Left kidney (tissue), 2 donors: ENCODE results near the gene BCAR3. TPM values are rescaled to one million over a fixed set of nuclear protein-coding genes. Genes with fewer than 3 reads are reported as not detected.
"Not testable (repeated sequence)": the region's sequence is repeated elsewhere in the genome, so short reads cannot be mapped to it uniquely, and the experiment has no call there.

Source experiments
- DNase-seq: peaks from one replicate; pipeline ENCODE4 v3.0.0-alpha.2; 2013
- polyA plus RNA-seq: library from polyadenylated mRNA; unstranded; fragments of 120-200 nt; gene quantifications from one replicate; pipeline ENCODE4 v1.2.1, GENCODE V29; 2013; ENCODE audit not compliant: insufficient read length

BCAR3 gene
- polyA plus RNA-seq, 1 donor = 26.6 TPM

DNA sequence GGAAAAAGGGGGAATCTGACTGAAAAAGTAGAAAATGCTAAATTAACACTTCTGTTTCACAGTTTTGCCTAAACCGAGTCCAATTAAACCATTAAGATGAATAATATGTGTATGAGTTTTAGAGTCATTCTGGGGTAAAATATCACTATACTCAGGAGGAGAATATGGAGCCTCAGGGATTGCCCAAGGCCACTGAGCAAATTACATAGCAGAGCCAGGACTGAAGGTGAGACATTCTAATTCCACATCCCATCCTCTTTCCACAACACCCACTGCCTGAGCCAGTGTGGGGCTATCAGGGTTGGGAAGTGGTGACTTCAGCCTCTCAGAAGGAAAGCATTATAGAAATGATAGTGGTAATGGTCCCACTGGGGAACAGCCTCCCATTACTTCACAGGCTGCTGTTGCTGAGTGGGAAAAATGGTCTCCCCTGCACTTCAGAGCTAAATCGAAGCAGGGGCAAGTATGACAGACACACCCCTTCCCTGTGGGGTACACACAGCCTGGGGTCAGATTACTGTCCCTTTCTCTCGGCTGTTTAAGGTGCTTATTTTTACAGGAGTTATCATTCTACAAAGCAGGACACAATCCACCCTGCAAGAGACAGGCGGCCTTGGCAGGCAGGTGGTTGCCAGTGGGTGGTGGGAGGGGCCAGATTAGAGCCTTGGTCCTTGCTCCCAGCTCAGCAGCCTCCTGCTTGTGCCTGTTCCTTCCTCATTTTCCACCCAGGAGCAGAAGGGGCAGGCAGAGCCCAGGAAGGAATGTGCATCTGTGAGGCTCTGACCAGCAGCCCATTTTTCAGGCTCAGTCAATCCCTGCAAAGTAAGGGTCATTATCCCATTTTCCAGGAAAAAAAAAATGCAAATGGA lies 9.5 kb upstream of the BCAR3 start:
- no peak for DNase-seq

GRCh38 chr1:93690341-93690740 lies 8.7 kb upstream of the BCAR3 start:
- DNase-seq = no peak

DNA sequence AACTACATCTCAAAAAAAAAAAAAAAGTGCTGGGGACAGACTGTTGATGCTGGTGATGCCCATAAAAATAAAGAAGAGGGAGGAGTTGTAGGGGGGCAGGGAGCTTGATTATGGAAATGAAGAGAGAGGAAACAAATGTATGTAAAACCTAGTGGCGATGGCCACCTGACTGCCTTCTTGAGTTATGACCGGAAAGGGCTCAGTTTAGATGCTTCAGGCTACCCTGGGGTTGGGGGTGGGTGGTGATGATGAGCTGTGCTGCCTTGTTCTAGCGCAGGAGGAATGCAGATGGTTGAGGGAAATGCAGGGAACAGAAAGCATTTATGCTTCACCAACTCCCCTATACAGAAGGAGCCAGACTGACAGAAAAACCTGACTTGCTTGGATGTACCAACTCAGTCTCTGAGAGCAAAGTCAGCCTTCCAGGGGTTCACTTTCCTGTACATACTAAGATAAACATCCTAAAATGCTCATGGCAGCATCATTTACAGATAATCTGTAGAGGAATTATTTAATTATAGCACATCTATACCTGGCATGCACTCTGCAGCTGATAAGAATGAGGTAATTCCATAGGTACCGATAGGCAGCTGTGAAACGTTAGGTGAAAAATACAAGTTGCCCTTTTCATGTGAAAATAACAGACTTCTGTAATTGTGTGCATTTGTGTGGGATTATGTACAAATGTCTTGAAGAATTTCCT lies 8.0 kb upstream of the BCAR3 start:
- DNase-seq = no peak

GRCh38 chr1:93687542-93687941 lies 5.9 kb upstream of the BCAR3 start:
- DNase-seq = no peak

DNA sequence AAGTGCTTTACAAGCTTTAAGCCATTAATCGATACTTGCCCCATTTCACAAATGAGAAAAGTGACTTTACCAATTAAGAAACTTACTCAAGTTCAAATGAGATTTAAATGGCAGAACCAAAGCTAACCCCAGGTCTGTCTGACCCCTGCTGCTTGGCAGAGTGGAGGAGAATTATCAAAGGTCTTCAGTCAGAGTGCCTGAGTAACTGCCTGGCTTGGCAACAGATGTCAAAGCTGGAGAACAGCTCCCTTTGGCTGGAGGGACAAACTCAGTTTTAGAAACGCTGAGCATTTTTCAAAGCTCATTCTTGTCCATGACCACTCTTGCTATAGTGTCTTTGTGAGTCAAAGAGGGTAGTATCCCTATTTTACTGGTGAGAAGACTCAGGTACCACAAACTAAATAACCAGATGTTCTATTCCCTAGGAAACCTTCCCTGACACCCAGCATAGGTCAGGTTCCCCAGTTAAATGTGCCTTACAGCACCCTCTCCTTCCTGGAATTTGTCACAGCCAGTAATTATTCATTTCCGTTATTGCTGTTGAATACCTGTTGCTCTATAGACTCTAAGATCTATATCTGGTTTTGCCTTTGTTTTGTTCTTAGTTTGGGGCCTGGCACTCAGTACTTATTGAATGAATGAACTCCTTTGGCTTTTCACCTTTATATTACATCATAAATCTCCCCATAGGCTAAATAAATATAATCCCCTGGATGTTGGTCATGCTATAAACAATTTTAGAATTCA lies 5.0 kb upstream of the BCAR3 start:
- DNase-seq = no peak

GRCh38 chr1:93685918-93686317 lies 4.3 kb upstream of the BCAR3 start:
- DNase-seq = no peak

GRCh38 chr1:93683234-93683633 lies 1.6 kb upstream of the BCAR3 start:
- no peak for DNase-seq

DNA sequence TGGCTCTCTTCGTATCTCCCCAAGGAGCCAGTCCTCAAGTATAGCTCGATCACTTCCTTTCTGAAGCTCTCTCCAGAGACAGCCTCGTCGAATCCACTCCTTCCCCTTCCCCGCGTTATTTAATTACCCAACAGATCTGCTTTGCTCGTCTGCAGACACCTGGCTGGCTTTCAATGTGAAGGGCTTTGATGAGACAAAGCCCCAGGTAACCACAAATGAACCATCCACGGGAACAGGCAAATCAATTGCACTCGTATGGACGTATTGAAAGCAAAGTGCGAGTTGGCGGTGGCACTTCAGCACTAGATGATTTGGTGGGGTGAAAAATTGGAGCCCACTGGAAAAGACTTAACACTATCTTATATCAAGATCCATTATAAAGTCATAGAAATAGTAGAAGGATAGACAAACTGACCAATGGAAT lies 364 bp upstream of the BCAR3 start:
- no peak for DNase-seq

- DNase-seq = peak; percentile 86
These were observed 1.1 kb downstream of the BCAR3 start for GRCh38 chr1:93680420-93681100.

GRCh38 chr1:93680076-93680419 lies 1.6 kb downstream of the BCAR3 start:
- DNase-seq = no peak

DNA sequence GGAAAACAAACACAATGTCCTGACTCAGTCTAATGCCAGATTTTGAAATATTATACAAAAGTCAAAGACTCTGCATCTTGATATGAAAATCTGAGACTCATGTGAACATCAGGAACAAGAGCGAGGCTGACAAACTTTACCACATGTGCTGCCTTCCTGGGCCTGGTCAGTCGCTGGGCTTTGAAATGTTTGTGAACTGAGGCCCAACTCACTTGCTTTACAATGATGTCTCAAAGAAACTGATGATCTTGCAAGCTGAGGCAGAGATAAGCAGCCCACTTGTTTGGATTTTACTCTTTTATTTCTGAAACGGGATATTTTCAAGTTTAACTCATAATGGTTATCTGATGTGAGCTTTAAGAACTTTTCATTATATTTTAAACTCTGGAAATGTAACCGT lies 2.1 kb downstream of the BCAR3 start:
- DNase-seq = no peak

GRCh38 chr1:93678946-93679480 lies 2.6 kb downstream of the BCAR3 start:
- DNase-seq = no peak

DNA sequence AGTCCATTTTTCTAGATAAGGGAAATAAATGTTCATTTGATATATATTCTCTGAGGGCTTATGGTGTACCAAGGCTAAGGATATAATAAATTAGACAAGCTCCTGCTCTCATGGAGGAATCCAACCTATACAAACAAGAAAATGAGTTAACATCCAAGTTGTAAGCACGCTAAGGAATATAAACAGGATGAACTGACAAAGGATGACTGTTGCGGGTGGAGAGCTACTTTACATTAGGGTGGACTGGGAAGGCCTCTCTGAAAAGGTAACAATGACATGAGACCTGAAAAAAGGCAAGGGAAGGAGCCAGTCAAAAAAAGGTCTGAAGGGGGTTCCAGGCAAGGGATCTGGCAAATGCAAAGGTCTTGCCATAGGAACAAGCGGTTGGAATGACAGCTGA lies 3.1 kb downstream of the BCAR3 start:
- DNase-seq = no peak

GRCh38 chr1:93677729-93678128 lies 3.9 kb downstream of the BCAR3 start:
- no peak for DNase-seq

GRCh38 chr1:93676427-93676826 lies 5.2 kb downstream of the BCAR3 start:
- DNase-seq = no peak

- no peak for DNase-seq
These were observed 5.7 kb downstream of the BCAR3 start for GRCh38 chr1:93675931-93676330.

- no peak for DNase-seq
These were observed 6.4 kb downstream of the BCAR3 start for GRCh38 chr1:93675271-93675670.

GRCh38 chr1:93674071-93674470 lies 7.6 kb downstream of the BCAR3 start:
- DNase-seq = not testable (repeated sequence)

DNA sequence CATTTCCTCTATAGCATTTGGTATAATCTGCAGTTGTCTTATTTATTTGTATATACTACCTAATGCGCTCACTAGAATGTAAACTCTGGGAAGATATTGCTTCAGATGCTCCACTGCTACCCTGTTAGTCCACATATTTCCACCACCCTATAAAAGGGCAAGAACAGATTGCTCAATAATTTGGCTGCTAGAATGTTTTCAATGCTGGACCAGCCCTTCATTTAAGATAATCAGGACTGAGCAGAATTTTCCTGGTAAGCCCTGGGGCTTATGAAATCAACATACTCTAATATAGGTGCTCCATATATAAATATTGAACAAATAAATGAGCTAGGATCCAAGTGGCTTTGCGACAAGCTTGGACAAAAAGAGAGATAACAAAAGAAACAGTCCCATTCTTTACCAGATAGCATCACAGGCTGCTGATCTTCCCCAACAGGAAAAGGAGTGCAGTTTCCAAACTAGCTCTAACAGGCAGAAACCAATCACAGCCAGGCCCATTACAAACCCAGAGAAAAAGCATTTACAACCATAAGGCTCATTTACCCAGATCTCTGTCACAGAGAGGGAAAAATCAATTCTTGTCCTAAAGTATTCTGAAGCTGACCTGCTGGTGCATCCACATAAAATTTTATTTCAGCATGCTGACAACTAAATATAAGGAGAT lies 8.3 kb downstream of the BCAR3 start:
- no peak for DNase-seq

DNA sequence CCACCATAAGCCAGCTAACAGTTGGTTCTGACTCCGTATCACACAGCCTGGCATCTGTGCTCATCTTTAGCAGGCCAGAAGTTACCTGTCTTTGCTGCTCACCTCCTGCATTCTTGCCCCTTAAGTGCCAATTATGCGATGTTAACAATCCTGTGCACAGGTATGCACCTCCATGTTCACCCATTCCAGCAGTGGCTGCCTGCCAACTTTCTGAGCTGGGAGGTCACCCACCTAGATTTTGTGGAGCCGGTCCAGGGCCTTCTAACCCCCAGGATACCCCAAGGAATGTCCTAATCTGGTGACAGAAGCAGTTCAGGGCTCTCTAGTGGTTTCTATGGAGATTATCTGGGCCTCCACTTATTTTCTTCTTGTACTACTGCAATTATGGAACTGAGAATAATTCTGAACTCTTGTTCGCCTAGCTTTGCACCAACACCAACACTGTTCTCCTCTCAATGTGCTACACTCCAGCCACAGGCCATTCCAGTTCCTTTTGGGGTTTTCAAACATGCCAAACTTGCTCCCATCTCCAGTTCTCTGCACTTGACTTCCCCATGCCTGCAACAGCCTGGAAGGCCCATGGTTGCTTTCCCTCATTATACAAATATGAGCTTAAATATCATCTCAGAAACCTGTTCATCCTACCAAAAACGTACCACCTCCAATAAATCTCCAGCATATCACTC lies 9.0 kb downstream of the BCAR3 start:
- DNase-seq = no peak

DNA sequence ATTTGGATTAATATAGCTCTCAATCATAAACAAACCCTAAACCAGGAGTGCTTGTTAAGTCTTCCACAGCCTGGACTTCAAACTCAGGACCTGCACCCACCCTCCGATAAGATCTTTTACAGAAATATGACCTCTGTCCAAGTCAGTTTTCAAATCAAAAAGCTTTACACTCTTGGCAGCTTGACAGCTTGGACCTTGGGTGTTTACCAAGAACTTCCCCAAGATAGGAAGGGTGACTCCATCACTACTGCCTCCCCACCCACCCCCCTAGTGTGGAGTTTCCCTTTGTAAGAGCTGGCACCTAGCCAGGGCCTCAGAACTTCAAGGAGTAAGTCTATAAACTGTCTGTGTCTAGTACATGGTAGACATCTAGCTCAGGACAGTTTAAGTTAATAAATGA lies 9.6 kb downstream of the BCAR3 start:
- DNase-seq = peak; percentile 42
